CD4-positive, alpha-beta T cell treated with Interleukin-15 for 1 hour (primary cell): ENCODE results near the gene EPRS1.

Source experiments
- DNase-seq: peaks from one replicate; pipeline ENCODE4 v3.0.0-alpha.2; 2020

Gene EPRS1

DNA sequence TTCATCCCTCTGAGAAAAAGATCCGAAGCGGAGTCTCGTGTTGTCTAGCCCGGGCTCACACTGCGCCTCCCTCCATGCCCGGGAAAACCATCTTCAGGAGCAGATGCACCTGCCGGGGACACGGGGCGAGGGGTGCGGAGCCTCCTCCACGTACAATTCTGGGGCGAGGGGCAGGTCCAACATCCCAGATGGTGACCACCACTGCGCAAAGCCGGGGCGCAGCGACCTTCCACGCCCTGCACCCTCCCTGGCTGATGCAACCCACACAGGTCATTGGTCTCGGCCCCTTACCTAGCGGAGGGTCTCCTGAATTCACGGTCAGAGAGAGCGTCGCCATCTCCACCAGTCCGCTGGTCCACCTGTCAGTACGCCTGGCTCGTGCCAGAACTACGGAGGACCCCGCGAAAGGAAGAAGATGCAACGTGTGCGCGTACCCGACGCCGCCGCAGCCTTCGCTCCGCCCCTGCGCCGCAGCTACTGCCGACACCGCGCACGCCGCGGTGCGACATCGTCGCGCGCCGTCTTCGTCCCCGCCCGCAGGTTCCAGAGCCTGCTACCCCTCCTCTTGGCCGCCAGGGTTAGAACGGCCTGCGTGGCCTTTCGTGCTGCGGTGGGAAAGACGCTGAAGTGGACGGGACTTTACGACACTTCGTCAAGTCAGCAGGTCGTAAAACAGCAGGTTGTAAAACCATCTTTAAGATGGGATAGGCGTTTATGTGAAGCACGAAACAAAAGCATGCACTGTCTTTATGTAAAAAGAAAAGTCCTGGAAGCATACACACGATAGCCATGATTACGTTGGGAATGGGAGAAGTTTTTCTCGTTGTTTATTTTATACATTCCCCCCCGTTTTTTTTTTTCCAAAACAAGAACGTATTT lies at the start of gene EPRS1:
Gene EPRS1 (minus strand): TSS at position 454 of the 879 bp plus-strand sequence. CDS start 117 bp downstream, at position 337.
- peak; percentile 96 for DNase-seq

DNA sequence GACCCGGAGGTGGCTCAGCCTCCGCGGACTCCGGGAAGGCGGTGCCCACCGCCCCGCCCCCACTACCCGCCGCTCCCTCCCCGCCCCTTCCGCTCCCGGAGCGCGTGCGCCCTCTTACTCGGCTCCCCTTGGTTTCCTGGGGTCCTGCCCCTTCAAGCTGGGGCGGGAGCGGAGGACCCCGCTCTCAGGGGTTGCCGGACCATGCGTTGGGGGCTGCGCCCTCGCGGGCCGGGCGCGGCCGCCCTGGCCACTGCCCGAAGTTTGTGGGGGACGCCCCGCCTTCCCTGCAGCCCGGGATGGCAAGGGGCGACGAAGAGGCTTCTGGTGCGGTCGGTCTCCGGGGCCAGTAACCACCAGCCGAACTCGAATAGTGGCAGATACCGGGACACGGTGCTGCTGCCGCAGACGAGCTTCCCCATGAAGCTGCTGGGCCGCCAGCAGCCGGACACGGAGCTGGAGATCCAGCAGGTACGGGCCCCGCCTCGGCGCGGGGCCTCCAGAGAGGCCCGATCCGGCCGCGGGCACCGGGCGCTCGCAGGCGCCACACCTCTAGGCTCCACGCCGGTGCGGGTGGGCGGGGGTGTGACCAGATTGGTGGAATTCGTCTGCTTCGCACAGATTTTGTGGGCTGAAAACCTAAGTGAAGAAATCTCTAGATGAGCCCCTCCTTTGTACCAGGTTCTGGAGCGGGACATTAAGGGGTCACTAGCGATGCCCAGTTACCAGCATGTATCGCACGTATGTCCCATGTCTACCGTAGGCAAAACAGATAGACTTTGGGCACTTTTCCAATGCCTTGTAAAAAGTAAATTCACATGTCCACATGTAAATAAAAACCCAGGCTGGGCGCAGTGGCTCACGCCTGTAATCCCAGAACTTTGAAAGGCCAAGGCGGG lies 48.0 kb upstream of the EPRS1 start, which contains the start of gene IARS2:
Gene IARS2 (plus strand): TSS at position 117 of the 896 bp plus-strand sequence. CDS start 85 bp downstream, at position 202.
- DNase-seq: peak; percentile 92

DNA sequence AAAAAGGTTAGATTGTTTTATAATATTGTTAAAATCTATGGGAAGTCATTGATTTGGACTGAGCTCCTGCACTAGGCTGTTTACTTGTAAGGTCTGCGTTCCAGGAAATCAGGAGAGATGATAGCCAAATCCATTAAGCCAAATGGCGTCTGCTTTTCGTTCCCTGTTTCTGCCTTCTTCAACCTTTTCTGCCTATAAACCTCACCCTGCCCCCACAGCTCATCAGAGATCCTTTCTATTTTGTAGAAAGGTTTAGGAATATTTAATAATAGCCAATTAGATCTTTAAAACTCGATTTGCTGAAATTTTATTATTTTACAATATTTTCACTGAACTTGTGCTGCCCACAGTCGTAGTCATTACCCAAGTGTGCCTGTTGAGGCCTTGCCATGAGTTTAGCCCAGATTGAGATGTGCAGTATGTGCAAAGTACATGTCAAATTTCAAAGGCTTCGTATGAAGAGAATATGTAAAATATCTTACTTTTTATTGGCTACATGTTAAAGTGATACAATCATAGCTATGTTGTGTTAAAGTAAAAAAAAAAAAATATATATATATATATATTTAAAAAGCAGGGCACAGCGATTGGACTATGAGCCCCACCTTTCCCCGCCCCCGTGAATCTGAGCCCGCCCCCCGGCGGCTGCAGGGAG lies 47.2 kb upstream of the EPRS1 start:
- no peak for DNase-seq

DNA sequence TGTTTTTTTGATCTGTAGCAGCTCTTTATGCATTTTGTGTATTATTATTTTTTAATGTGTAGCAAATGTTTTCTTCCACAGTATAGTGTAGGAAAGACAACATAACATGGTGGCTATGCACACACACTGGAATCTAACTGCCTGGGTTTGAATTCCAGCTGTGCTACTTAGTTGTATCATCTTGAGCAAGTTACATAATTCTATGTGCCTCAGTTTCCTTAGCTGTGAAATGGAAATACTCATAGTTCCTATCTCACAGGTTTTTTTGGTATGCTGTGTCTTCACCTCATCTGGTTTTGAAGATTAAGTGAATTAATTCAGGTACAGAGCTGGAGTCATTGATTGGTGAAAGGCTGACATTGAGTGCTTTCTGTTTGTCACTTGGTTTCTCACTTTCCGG lies 46.4 kb upstream of the EPRS1 start:
- DNase-seq: no peak

DNA sequence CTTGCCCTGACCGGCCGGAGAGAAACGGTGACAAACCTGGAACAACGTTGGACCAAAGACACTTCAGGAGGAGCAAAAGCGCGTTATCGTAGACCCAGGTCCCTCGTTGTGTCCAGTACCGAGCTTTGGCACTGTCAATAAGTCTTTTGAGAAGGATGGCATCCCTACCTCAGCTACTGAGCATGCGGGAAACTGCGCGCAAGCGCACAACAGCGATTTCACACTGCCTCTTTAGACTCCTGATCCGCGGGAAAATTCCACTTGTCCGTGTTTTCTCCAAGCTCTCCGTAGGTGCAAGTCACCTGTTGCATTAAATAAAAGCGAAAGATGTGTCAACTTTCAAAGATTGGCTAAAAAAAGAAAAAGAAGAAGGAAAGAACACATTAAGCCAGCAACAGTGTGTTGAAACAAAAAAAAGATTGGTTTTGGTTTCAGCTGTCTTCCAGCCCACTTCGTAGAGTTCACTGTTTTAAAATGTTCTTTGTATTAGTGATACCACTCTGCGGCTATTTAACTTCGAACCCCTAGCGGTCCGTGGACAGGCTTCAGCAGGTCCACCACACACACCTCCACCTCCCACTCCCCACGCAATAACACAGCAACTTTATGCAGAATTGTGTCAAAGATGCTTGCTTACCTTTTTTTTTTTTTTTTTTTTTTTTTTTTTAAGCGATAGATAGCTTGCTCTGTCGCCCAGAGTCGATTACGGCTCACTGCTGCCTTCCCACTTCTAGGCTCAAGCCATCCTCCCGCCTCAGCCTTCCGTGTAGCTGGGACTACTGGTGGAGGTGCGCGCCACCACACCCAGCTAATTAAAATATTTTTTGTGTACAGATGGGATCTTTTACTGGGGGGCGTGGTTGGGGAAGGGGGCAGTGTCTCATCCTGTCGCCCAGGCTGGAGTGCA lies 43.6 kb upstream of the EPRS1 start, which contains the start of gene BPNT1:
Gene BPNT1 (minus strand): TSS at position 139 of the 907 bp plus-strand sequence. CDS start 9,942 bp downstream, outside the sequence.
- DNase-seq: peak; percentile 97

DNA sequence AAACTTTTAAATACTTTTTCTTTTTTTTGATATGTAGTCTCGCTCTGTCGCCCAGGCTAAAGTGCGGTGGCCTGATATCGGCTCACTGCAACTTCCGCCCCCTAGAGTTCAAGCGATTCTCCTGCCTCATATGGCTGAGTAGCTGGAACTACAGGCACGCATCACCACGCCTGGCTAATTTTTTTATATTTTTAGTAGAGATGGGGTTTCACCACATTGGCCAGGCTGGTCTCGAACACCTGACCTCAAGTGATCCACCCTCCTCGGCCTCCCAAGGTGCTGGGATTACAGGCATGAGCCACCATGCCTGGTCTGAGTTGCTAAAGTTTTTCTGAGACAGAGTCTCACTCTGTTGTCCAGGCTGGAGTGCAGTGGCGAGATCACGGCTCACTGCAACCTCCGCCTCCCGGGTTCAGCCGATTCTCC lies 40.0 kb upstream of the EPRS1 start:
- DNase-seq: peak; percentile 27

DNA sequence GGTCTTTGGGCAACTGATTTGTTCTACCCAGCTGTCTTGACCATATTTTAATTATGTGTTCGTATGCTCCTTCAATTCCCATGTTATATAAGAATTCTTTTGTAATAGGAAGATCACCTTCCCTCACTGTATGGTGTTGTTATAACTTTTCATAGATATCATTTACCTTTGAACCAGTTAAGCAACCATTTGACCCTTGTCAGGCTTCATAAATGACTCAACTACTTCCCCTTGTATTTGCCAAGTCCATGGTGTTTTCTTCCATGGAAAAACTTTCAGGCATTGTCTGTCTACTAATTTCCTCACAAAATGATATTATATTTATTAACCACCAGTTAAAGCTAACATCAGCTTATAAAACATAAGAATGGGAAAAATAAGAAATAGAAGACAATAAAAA lies 38.2 kb upstream of the EPRS1 start:
- no peak for DNase-seq

DNA sequence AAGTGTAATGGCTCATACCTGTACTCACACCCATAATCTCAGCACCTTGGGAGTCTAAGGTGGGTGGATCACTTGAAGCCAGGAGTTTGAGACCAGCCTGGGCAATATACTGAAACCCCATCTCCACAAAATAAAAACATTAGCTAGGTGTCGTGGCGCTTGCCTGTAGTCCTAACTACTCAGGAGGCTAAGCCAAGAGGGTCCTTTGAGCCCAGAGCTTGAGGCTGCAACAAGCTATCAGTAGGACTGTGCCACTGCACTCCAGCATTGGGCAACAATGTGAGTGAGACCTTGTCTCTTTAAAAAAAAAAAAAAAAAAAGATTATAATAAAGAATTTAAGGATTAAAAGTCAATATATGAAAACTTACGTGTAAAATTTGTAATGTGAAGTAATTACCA lies 31.6 kb upstream of the EPRS1 start:
- DNase-seq: no peak

DNA sequence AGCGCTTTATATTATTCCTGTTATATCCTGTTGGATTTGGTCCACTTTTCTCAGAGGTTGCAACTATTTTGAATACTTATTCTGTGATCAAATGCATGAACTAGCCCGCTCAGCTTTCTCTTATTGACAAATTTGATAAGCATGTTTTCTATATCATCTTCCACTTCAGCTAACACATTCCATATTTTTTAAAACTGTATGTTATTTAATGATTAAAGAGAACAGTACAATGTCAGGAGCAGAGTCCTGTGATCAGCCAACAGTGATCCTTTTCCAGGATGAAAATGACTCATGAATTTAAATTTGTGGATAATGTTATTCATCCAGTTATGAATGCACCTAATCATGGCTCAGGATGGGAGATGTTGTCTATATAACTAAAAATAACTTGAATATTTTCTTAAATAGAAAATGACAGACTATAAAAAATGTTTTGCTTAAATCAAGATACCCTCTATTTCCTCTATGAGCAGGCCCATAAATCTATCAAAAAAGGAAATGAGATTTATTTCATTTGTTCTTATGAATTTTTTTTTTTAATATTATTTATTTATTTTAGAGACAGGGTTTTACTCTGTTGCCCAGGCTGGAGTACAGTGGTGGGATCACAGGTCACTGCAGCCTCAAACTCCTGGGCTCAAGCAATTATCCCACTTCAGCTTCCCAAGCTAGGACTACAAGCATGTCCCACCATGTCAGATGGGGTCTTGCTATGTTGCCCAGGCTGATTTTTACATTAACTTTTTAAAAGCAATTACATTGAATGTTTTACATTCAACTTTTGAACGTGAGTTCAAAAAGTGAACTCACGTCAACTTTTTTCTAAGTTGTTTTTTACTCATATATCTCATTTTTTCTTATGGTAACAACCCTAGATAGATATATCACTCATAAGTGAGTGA lies 30.8 kb upstream of the EPRS1 start:
- DNase-seq: no peak

DNA sequence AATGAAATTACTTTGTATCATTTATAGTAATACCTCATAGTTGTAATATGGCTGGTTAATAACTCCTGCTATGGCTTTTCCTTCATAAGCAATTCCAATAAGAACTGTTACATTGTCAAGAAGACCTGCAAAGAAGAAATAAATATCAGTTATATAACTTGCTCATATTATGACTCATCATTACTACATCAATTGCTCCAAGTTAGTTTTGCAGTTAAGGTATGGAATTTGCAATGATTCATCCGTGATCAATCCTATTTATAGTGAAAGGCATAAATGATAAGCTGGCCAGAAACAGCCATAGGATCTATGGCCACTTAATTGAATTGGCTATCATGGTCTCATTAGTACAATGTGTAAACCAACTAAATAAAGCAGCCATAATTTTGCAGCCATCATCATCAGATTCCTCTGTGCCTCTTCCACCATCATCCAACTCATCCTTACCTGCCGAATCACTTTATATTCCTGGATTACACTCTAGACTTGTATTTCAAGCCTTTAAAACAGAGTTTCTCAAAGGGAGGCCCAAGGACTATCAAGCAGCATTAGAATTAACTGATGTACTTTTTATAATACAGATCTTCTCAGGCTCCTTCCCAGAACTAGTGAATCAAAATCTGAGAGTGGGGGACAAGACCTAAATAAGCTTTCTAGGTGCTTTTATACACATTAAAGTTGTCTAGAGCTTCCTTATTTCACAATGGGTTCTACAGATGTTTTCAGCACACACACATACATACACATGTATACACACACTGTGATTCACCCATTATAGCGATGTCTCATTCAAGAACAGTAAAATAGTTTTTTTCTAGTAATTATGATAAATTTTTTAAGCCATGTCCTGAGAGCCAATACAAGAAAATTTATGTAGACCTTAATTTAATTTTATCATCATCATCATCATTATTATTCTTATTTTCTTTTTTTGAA lies 21.2 kb upstream of the EPRS1 start:
- no peak for DNase-seq

DNA sequence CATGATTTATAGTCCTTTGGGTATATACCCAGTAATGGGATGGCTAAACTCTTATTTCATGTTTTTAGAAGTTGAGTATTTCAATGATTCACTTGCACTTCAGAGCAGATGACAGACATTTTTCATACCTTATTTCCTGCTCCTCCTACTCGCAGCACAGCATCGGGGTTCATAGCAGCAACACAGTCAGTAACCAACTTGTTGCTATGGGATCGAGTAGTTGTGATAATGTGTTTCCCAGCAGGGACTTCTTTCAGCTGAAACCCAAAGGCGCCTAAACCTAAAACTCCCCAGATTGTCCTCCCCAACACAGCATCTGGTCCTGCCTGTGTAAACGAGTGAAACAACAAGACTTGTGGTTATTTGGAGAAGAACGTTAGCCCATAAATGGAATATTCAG lies 16.3 kb upstream of the EPRS1 start:
- no peak for DNase-seq

DNA sequence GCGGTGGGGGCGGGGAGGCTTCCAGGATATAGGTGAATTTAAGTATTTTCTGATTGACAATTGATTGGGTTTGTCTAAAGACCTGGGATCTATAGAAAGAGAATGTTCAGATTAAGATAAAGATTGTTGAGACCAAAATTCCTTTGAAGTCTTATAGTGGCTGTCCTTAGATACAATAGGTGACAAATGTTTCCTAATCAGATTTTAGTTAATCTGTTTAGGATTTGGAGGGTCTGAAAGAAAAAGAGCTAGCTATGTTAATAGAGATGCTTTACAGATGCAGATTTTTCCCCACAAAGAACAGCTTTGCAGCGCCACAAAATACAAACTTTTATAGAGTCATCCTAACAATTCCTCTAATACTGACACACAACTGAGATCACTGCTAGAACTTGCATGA lies 14.6 kb upstream of the EPRS1 start:
- DNase-seq: no peak

DNA sequence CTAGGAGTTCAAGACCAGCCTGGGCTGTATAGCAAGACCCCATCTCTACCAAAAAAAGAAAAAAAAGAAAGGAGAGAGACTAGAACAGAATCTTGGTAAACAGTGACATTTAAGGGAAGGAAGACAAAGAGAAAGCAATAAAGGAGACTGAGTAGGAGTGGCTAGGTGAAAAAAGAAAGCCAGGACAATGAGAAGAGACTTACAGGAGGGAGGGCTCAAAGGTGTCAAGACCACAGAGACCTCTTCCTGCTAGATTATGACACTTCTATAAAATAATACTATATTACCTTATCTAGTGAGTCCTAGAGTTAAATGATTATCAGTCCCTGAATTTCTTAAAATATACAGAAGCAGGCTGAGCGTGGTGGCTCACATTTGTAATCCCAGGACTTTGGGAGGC lies 10.1 kb upstream of the EPRS1 start:
- DNase-seq: no peak

DNA sequence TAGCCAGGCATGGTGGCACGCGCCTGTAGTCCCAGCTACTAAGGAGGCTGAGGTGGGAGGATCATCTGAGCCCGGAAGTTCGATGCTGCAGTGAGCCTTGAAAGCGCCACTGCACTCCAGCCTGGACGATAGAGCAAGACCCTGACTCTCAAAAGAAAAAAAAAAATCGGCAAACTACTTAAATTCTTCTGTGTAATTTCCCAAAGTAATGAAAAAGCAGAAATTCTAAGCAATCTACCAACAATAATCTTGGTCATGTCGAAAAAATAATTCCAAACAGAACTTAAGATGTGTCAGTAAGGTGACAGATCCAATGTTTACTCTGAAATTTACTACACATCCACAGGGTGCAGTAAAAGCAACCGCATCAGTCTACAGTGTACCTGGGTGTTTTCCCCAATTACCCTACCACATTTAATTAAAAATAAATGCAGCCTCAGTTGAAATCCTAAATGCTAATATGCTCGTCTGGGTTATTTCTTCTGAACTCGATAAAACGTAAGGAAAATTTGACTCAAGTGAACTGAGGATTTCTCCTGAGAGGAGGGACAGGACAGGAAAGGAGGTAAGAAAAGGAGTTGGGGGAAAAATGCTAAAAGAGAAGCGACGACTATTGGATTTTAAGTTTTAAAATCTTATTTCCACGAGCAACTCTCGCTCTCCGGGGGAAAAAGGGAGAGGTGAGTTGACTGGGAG lies 801 bp downstream of the EPRS1 start:
- no peak for DNase-seq

DNA sequence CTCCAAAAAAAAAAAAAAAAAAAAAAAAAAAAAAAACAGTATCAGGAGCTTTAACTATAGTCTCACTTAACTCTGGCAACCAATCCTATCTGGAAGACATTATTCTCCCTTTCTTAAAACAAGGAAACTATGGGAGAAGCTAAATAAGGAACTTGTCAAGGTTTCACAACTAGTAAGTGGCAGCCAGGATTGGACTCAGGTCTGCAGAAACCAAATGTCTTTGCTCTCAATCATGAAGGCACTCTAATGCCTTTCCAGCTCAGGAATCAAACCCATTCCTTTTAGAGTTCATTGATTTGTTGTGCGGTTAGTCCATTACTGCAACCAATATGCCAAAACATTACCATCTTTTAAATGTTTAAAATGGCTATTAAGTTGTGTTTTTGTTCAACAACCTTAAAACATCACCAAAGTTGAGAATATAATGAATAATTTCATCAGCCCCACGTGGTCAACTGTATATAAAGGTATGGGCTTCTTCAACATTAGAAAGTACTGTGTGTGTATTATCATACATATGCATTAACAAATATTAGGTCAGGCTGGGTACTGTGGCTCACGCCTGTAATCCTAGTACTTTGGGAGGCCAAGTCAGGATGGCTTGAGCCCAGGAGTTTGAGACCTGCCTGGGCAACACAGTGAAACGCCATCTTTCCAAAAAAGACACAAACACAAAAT lies 1.5 kb downstream of the EPRS1 start:
- DNase-seq: no peak

DNA sequence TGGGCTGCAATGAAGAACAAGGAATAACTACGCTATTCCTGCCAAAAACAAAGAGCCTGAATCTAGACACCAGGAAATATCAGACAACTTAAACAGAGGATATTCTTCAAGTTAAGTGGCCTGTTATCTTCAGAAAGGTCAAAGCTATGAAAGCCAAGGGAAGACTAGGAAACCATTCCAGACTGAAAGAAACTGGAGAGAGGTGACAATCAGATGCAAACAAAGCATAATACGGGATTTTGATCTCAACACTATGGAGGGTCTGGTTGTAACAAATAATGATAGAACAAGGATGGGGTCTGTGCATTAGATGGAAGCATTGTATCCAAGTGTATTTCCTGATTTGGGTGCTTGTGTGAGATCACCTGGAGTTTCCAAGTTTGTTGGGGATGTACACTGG lies 2.7 kb downstream of the EPRS1 start:
- no peak for DNase-seq

DNA sequence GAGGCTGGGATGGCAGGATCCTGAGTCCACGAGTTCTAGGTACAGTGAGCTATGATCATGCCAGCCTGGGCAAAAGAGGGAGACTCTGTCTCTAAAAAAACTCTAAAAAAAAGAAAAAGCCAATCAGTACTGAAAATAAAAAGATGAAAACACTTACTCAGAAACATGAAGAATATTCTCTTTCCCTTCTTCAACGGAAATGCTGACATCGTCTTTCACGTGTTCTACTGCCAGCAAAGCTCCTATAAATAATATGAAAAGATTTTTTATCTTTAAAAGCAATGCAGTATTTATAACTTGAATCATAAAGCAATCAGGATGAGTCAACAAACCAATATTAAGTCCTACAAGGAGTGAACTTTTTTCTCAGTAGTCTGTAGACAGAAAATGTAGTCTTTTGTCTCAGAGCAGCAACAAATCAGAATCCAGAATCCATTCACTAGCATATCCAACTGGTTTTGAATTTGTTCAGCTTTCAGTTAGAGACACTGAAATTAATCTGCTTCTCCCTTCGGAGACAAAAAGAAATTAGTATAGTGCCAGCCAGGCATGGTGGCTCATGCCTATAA lies 6.2 kb downstream of the EPRS1 start:
- no peak for DNase-seq

DNA sequence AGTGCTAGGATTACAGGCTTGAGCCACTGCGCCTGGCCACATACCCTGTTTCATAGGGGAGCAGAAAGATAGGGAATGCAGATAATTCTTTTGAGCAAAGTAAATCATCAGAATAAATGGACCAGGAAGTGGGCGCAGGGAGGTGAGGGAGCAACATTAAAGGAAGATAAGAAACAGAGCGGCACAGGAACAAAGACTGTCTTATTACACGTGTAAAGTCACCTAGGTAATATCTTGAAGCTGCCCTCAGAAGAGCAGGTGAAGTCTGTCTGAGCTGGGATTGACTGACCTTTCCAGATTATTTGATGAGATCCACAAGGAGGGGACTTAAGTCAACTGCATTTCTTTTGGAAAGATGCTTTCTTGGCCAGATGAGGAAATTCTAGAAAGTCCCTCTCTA lies 7.7 kb downstream of the EPRS1 start:
- DNase-seq: no peak
